ENCODE results near the gene KDM8. TPM values are rescaled to one million over a fixed set of nuclear protein-coding genes. Genes with fewer than 3 reads are reported as not detected.
"Not testable (repeated sequence)": the region's sequence is repeated elsewhere in the genome, so short reads cannot be mapped to it uniquely, and the experiment has no call there.

KDM8 gene
- total RNA-seq, 1 donor from 2014 or later: 7.7 TPM

GRCh38 chr16:27242868-27243590 is 39.7 kb downstream of the KDM8 start:
- DNase-seq (ENCODE audit: low spot score): peak; percentile 58

GRCh38 chr16:27243725-27244362 is 40.5 kb downstream of the KDM8 start:
- DNase-seq (ENCODE audit: low spot score): no peak

GRCh38 chr16:27244363-27244755 is 41.0 kb downstream of the KDM8 start:
- no peak for DNase-seq (ENCODE audit: low spot score)

GRCh38 chr16:27245276-27246172 is 42.2 kb downstream of the KDM8 start:
- peak; percentile 82 for DNase-seq (ENCODE audit: low spot score)

- no peak for DNase-seq (ENCODE audit: low spot score)
Observed at GRCh38 chr16:27246439-27246838, 43.1 kb downstream of the KDM8 start.

DNA sequence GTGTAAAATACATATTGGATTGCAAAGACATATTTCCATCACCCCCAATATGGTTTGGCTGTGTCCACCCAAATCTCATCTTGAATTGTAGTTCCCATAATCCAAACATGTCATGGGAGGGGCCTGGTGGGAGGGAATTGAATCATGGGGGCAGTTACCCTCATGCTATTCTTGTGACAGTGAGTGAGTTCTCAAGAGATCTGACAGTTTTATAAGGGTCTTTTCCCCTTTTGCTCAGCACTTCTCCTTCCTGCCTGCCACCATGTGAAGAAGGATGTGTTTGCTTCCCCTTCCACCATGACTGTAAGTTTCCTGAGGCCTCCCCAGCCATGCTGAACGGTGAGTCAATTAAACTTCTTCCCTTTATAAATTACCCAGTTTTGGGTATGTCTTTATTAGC is 43.8 kb downstream of the KDM8 start:
- not testable (repeated sequence) for DNase-seq (ENCODE audit: low spot score)

- no peak for DNase-seq (ENCODE audit: low spot score)
Observed at GRCh38 chr16:27248036-27248435, 44.7 kb downstream of the KDM8 start.

DNA sequence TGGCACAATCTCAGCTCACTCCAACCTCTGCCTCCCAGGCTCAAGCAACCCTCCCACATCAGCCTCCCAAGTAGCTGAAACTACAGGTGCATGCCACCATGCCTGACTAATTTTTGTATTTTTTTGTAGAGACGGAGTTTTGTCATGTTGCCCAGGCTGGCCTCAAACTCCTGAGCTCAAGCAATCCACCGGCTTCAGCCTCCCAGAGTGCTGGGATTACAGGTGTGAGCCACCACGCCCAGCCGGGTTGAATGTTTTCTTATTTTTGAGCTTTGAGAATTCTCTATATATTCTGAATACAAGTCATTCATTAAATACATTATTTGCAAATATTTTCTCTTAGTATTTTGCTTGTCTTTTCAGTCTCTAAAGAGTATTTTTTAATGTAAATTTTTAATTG is 45.6 kb downstream of the KDM8 start:
- not testable (repeated sequence) for DNase-seq (ENCODE audit: low spot score)

- no peak for DNase-seq (ENCODE audit: low spot score)
Observed at GRCh38 chr16:27251541-27252205, 48.3 kb downstream of the KDM8 start.

DNA sequence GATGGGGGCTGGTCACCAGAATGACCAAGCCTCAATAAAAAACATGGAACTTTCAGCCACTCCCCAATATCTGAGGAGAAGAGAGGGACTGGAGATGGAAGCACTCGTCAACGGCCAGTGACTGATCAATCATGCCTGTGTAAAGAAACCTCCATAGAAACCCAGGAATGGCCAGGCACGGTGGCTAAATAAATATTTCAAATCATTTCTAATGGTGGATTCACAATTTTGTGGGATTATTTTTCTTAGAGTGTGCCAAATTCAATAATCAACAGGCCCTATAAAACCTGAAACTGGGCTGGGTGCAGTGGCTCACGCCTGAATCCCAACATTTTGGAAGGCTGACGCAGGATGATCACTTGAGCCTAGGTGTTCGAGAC is 48.9 kb downstream of the KDM8 start:
- no peak for DNase-seq (ENCODE audit: low spot score)

DNA sequence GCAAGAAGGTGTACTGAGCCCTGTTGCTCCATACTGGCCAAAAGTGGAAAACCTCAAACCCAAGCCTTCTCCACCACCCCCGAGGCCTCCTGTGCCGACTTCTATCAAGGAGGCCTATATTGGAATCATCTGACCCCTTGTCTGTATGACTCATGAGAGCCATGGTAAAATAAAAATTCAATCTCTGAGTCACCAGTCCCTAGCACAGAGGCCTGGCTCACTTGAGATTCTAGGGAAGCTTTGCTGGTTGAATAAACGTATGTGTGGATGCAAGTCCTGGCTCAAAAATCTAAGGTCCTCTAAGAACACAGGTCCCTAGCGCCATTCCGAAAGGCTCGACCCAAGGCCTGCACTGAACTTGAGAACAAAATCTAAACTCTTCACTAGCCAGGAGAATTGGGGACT is 50.2 kb downstream of the KDM8 start:
- DNase-seq (ENCODE audit: low spot score): no peak

DNA sequence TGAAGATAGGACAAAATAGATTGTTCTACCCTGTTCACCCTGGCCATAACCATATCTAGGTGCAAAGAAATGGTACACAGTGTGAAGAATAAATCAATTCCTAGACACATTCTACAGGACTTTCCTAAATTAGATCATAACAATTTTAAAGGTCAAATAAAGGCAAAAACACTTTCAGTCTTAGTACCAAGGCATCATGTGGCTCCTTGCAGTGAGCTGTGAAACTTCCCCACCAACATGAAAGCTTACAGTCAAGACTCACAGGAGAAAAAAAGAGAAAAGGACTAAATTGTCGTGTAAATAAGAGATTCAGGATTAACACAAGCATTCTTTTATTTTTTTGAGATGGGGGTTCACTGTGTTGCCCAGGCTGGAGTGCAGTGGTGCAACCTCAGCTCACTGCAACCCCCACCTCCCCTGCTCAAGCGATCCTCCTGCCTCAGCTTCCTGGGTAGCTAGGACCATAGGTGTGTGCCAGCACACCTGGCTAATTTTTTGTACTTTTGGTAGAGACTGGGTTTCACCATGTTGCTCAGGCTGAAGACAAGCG is 51.0 kb downstream of the KDM8 start:
- DNase-seq (ENCODE audit: low spot score): no peak

DNA sequence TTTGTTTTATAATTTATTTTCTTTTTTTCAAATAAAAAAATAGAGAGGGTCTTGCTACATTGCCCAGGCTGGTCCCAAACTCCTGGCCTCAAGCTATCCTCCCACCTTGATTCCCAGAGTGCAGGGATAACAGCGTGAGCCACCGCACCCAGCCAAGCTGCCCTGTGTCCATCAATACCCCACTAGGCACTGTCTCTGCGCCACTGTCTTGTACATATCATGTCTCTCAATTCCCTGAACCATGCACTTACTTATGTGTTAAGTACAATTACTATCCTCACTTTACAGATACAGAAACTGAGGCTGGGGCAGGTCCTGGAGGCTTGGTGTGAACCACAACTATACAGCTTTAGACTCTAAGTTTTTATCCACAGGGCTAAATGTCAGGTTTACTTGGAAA is 53.5 kb downstream of the KDM8 start:
- DNase-seq (ENCODE audit: low spot score): no peak

- DNase-seq (ENCODE audit: low spot score): no peak
Observed at GRCh38 chr16:27257271-27257670, 53.9 kb downstream of the KDM8 start.

GRCh38 chr16:27258241-27258734 is 55.0 kb downstream of the KDM8 start:
- DNase-seq (ENCODE audit: low spot score): no peak

- DNase-seq (ENCODE audit: low spot score): no peak
Observed at GRCh38 chr16:27259710-27260109, 56.4 kb downstream of the KDM8 start.

DNA sequence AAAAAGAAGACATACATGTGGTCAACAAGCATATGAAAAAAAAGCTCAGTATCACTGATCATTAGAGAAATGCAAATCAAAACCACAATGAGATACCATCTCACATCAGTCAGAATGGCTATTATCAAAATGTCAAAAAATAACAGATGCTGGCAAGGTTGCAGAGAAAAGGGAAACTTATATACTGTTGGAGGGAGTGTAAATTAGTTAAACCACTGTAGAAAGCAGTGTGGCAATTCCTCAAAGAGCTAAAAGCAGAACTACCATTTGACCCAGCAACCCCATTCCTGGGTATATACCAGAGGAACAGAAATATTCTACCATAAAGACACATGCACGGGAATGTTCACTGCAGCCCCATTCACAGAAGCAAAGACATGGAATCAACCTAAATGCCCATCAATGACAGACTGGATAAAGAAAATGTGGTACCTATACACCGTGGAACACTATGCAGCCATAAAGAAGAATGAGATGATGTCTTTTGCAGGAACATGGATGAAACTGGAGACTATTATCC is 59.6 kb downstream of the KDM8 start:
- not testable (repeated sequence) for DNase-seq (ENCODE audit: low spot score)

DNA sequence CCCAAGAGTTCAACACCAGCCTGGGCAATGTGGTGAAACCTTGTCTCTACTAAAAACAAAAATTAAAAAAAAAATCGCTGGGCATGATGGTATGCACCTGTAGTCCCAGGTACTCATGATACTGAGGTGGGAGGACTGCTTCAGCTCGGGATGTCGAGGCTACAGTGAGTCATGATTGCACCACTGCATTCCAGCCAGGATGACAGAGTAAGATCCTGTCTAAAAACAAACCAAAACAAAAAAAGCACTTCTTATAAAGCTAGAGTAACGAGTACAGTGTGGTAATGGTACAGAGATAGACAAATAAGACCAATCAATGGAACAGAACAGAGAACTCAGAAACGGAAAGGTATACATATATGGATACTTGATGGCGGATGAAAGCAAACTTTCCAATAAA is 60.8 kb downstream of the KDM8 start:
- DNase-seq (ENCODE audit: low spot score): peak; percentile 31

- DNase-seq (ENCODE audit: low spot score): no peak
Observed at GRCh38 chr16:27265982-27266381, 62.7 kb downstream of the KDM8 start.

DNA sequence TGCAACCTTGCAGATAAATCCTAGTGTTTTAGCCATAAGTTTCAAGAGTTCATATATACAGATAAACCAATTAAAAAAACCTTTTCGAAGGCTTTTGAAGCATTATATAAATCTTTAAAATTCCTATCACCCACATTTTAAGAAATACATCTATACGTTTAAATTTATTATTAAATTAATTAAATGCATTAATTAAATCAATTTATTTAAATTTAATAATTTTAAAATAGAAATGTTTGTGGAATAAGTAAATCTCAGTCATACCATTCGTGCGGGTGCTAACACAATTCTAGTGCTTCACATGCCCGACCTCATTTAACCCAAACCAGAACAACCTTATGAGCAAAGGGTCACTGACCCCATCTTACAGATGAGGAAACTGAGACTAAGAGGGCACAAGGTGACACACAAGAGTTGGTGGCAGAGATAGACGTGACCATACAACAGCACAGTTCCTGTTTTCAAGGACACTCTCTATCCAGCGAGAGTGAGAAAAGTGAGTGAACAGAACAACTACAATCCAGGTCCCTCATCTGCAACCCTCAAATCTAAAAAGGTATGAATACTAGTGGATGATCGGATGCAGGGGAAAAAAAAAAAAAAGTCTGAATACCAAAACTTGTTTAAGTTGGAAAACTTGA is 63.8 kb downstream of the KDM8 start:
- DNase-seq (ENCODE audit: low spot score): no peak
